Gastroesophageal sphincter (tissue), 3 donors: ENCODE measurements around the gene HS3ST1.

Experiments
- POLR2A ChIP-seq, 2 donors: fragments of 450-650 bp; IDR thresholded peaks; one replicate each; pipeline ENCODE4 v1.6.1; 2017; ENCODE audit warnings: antibody characterized with exemption in 2 of 2, mild to moderate bottlenecking in 2 of 2, moderate library complexity in 1 of 2
- TF ChIP-seq, protein P1 (sequence below), 4 experiments: fragments of 200-600 bp in 2 of 4; fragments of 450-650 bp in 2 of 4; sonication (generic) in 1 of 4; IDR thresholded peaks; one replicate each; pipeline ENCODE4 v1.5.1; 2017 to 2019; ENCODE audit warnings: antibody characterized with exemption in 4 of 4, mild to moderate bottlenecking in 2 of 4, moderate library complexity in 2 of 4

DNA sequence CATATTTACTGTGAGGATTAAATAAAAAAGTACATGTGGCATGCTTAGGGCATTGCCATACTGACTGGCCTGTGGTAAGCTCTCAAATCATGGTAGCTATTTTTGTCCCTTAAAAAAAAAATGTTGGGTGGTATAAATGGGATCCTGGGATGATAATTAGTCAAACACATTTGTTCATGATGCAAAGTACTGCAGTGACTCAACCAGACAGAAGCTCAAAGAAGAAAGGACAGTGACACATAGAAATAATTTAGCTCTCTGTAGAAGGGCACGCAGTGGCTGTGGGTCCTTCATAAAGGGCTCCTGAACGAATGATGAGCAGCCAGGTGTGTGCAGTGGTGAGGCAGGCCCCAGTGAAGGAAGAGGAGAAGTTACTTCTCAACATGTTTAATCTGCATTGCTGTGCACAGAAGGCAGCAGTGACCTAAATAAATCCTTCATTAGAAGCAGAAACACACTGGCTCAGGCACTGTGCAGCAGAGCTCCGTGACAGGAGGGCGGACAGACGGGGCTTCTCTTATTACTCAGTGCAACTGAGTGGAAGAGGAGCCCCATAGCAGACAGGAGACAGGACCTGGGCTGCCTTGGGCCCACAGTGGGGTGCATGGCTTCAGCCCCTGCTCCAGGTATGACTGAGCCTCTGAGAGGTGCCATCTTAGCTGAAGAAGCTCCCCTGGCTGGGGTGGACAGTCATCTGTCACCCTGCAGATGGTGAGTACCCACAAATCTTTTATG is 20.3 kb downstream of the HS3ST1 start:
- TF ChIP-seq, protein P1, sequence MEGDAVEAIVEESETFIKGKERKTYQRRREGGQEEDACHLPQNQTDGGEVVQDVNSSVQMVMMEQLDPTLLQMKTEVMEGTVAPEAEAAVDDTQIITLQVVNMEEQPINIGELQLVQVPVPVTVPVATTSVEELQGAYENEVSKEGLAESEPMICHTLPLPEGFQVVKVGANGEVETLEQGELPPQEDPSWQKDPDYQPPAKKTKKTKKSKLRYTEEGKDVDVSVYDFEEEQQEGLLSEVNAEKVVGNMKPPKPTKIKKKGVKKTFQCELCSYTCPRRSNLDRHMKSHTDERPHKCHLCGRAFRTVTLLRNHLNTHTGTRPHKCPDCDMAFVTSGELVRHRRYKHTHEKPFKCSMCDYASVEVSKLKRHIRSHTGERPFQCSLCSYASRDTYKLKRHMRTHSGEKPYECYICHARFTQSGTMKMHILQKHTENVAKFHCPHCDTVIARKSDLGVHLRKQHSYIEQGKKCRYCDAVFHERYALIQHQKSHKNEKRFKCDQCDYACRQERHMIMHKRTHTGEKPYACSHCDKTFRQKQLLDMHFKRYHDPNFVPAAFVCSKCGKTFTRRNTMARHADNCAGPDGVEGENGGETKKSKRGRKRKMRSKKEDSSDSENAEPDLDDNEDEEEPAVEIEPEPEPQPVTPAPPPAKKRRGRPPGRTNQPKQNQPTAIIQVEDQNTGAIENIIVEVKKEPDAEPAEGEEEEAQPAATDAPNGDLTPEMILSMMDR (IDR thresholded peaks at IDR 0.05) = no peak
- no peak for TF ChIP-seq POLR2A (IDR thresholded peaks at IDR 0.05)
